Neural cell (in vitro differentiated cells): ENCODE data around the gene TSPO. TPM values are rescaled to one million over a fixed set of nuclear protein-coding genes. Genes with fewer than 3 reads are reported as not detected.

Experiments used
- EP300 ChIP-seq: fragments of 450-650 bp; conservative IDR thresholded peaks from 2 replicates; pipeline ENCODE4 v1.6.1; 2014; ENCODE audit warnings: antibody characterized with exemption, mild to moderate bottlenecking, moderate library complexity; ENCODE audit not compliant: poor library complexity, severe bottlenecking
- POLR2AphosphoS5 ChIP-seq: IDR thresholded peaks from 2 replicates; pipeline ENCODE4 v1.6.1; 2012
- polyA plus RNA-seq: library from polyadenylated mRNA; depleted of rRNA; stranded (reverse); fragments of >200 nt; gene quantifications from 2 replicates; pipeline ENCODE4 v1.2.3, GENCODE V29; 2014

Gene TSPO
- polyA plus RNA-seq, 1 donor from 2014 or later: not detected

DNA sequence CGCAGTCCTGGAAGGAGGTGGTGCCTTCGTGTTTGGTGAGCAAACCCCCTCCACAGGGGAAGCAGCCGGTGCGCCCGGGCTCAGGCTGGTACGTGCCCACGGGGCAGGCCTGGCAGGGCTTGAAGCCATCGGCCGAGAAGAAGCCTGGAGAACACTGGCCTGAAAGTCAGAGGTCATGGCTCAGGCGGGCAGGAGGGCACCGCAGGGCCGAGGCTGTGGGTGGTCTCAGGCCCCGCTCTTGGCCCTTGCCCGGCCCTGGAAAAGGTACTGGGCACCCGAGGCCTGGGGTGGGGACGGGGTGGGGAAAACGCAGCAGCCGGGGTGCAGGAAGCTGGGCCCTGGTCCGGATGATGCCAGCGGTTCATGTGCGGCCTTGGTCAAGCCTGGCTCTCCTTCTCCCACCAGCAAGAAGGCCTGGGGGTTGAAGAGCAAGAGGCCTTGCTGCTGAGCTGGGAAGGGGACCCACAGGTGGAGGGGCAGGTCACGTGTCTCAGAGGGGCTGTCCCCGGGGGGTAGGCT, 61.1 kb downstream of the TSPO start (continued):
- TF ChIP-seq EP300: no peak
- no peak for TF ChIP-seq POLR2AphosphoS5

Other genes starting within 250 kb of the TSPO start
- 45.8 and 47.2 TPM in 2 replicates for gene PACSIN2, start 136.4 kb upstream of the TSPO start, polyA plus RNA-seq
- gene TTLL1, start 62.2 kb upstream of the TSPO start, polyA plus RNA-seq: 36.3 and 41.8 TPM in 2 replicates
- 1.5 and 3.1 TPM in 2 replicates for gene BIK, start 40.8 kb upstream of the TSPO start, polyA plus RNA-seq
- 46.1 and 46.8 TPM in 2 replicates for gene MCAT, start 8.2 kb upstream of the TSPO start, polyA plus RNA-seq
- gene TTLL12, start 35.6 kb downstream of the TSPO start, polyA plus RNA-seq: 22.2 and 24.1 TPM in 2 replicates
- 8.4 and 21.6 TPM in 2 replicates for gene SCUBE1, start 191.8 kb downstream of the TSPO start, polyA plus RNA-seq